Trophoblast cell (in vitro differentiated cells and primary cell): Measurements from ENCODE around the gene ENPP3.

Experiments
- DNase-seq, 2 donors: peaks; one replicate each; pipeline ENCODE4 v3.0.0-alpha.2; 2016
- H2AFZ ChIP-seq: 2 replicates; pipeline ENCODE4 v1.6.1; 2013; ENCODE audit warnings: low read length, moderate library complexity, mild to moderate bottlenecking; ENCODE audit not compliant: insufficient read depth, poor library complexity
- H2AK5ac ChIP-seq: 2 replicates; pipeline ENCODE4 v1.6.1; 2013; ENCODE audit warnings: mild to moderate bottlenecking, low read length
- H2BK120ac ChIP-seq: 2 replicates; pipeline ENCODE4 v1.6.1; 2013; ENCODE audit warnings: low read length, mild to moderate bottlenecking, moderate library complexity; ENCODE audit not compliant: insufficient read depth, poor library complexity
- H2BK12ac ChIP-seq: 2 replicates; pipeline ENCODE4 v1.6.1; 2013; ENCODE audit warnings: mild to moderate bottlenecking, low read length, moderate library complexity
- H2BK5ac ChIP-seq: 2 replicates; pipeline ENCODE4 v1.6.1; 2013; ENCODE audit warnings: low read length, low read depth, moderate library complexity, mild to moderate bottlenecking; ENCODE audit not compliant: poor library complexity
- H3K14ac ChIP-seq: 2 replicates; pipeline ENCODE4 v1.6.1; 2013; ENCODE audit warnings: mild to moderate bottlenecking, low read length
- H3K18ac ChIP-seq: 2 replicates; pipeline ENCODE4 v1.6.1; 2013; ENCODE audit warnings: mild to moderate bottlenecking, low read length
- H3K23ac ChIP-seq: 2 replicates; pipeline ENCODE4 v1.6.1; 2013; ENCODE audit warnings: low read length
- H3K27ac ChIP-seq: 2 replicates; pipeline ENCODE4 v1.5.1; 2013; ENCODE audit warnings: low read depth, mild to moderate bottlenecking, inconsistent platforms, low read length, moderate library complexity
- H3K27me3 ChIP-seq: 2 replicates; pipeline ENCODE4 v1.6.1; 2013; ENCODE audit warnings: inconsistent platforms, mild to moderate bottlenecking, low read length, moderate library complexity; ENCODE audit not compliant: insufficient read depth
- H3K36me3 ChIP-seq, 2 experiments: 1 replicate in 1 of 2; 2 replicates in 1 of 2; pipeline ENCODE4 v1.6.1; 2013; ENCODE audit warnings: low read length in 2 of 2, mild to moderate bottlenecking in 2 of 2, moderate library complexity in 1 of 2; ENCODE audit not compliant: insufficient read depth in 2 of 2, control insufficient read depth in 1 of 2
- H3K4ac ChIP-seq: 2 replicates; pipeline ENCODE4 v1.6.1; 2013; ENCODE audit warnings: low read depth, mild to moderate bottlenecking, low read length, moderate library complexity
- H3K4me1 ChIP-seq, 2 experiments: 1 replicate in 1 of 2; 2 replicates in 1 of 2; pipeline ENCODE4 v1.6.1; 2013; ENCODE audit warnings: low read length in 2 of 2, mild to moderate bottlenecking in 2 of 2, moderate library complexity in 1 of 2; ENCODE audit not compliant: insufficient read depth in 2 of 2, control insufficient read depth in 1 of 2
- H3K4me2 ChIP-seq: 2 replicates; pipeline ENCODE4 v1.6.1; 2013; ENCODE audit warnings: inconsistent platforms, mild to moderate bottlenecking, low read length, moderate library complexity
- H3K4me3 ChIP-seq: 2 replicates; pipeline ENCODE4 v1.5.1; 2013; ENCODE audit warnings: mild to moderate bottlenecking, low read depth, low read length, inconsistent platforms
- H3K79me1 ChIP-seq: one replicate; pipeline ENCODE4 v1.6.1; 2013; ENCODE audit warnings: low read length
- H3K79me2 ChIP-seq: 2 replicates; pipeline ENCODE4 v1.6.1; 2013; ENCODE audit warnings: low read length, mild to moderate bottlenecking; ENCODE audit not compliant: control insufficient read depth, insufficient read depth, poor library complexity
- H3K9ac ChIP-seq: 2 replicates; pipeline ENCODE4 v1.6.1; 2013; ENCODE audit warnings: mild to moderate bottlenecking, low read length
- H3K9me3 ChIP-seq: 2 replicates; pipeline ENCODE4 v1.6.1; 2013; ENCODE audit warnings: low read depth, mild to moderate bottlenecking, control low read depth, inconsistent platforms, low read length; ENCODE audit not compliant: insufficient read depth
- H4K12ac ChIP-seq: 2 replicates; pipeline ENCODE4 v1.6.1; 2013; ENCODE audit warnings: low read depth, mild to moderate bottlenecking, low read length, moderate library complexity
- H4K8ac ChIP-seq: 2 replicates; pipeline ENCODE4 v1.6.1; 2013; ENCODE audit warnings: low read depth, mild to moderate bottlenecking, low read length, moderate library complexity
- H4K91ac ChIP-seq: one replicate; pipeline ENCODE4 v1.6.1; 2013; ENCODE audit warnings: low read depth, mild to moderate bottlenecking, low read length, moderate library complexity
- WGBS: extraction: QIAGEN DNeasy Blood & Tissue Kit; methylation state at CpG from one replicate; pipeline ENCODE4 v1.1.7; 2013; ENCODE audit warnings: missing lambda C conversion rate; ENCODE audit not compliant: insufficient read length, insufficient coverage; ENCODE audit errors: extremely low coverage; 5-methylcytosine and 5-hydroxymethylcytosine counted together

Gene ENPP3

GRCh38 chr6:131682442-131682841 is 45.3 kb downstream of the ENPP3 start:
- no peaks in the 10 kb centered on the region for H3K27me3 ChIP-seq
- no peak overlapping the region for H4K91ac ChIP-seq
- no peaks in the 10 kb centered on the region for H3K79me1 ChIP-seq
- no peak overlapping the region for H3K27ac ChIP-seq
- H3K9ac ChIP-seq: no peak overlapping the region
- no peak overlapping the region for H2BK120ac ChIP-seq
- no peak overlapping the region for H4K8ac ChIP-seq
- H3K14ac ChIP-seq: no peak overlapping the region
- no peak overlapping the region for H3K4me3 ChIP-seq
- no peak overlapping the region for H2AK5ac ChIP-seq
- no peak overlapping the region for H4K12ac ChIP-seq
- no peaks in the 10 kb centered on the region for H3K79me2 ChIP-seq
- no peak overlapping the region for H3K23ac ChIP-seq
- no peak overlapping the region for H2BK12ac ChIP-seq
- no peak overlapping the region for H2BK5ac ChIP-seq
- no peaks in the 10 kb centered on the region for H3K9me3 ChIP-seq
- no peak overlapping the region for H3K4ac ChIP-seq
- H3K4me1 ChIP-seq: no peaks in the 10 kb centered on the region
- WGBS: no CpG with 5 or more reads among the region's 2 CpGs
- H3K36me3 ChIP-seq: no peaks in the 10 kb centered on the region
- DNase-seq: no peak
- H3K18ac ChIP-seq: no peak overlapping the region
- no peak overlapping the region for H3K4me2 ChIP-seq
- no peak overlapping the region for H2AFZ ChIP-seq

- Histone ChIP-seq H3K36me3 (no peaks in the 10 kb centered on the region), H3K14ac (no peak overlapping the region), H2BK12ac (no peak overlapping the region), H2BK120ac (no peak overlapping the region), H3K4me3 (no peak overlapping the region), H3K4me2 (no peak overlapping the region), H3K23ac (no peak overlapping the region), H3K27me3 (no peaks in the 10 kb centered on the region), H3K4me1 (no peaks in the 10 kb centered on the region), H2AK5ac (no peak overlapping the region), H2AFZ (no peak overlapping the region), H3K79me1 (no peaks in the 10 kb centered on the region), H3K27ac (no peak overlapping the region), H3K4ac (no peak overlapping the region), H3K79me2 (no peaks in the 10 kb centered on the region), H4K8ac (no peak overlapping the region), H4K12ac (no peak overlapping the region), H3K9me3 (no peaks in the 10 kb centered on the region), H4K91ac (no peak overlapping the region), H2BK5ac (no peak overlapping the region), H3K18ac (no peak overlapping the region), H3K9ac (no peak overlapping the region)
- WGBS: no CpG with 5 or more reads among the region's 6 CpGs
- peak; percentile 5 to 74 for DNase-seq
These were observed 46.4 kb downstream of the ENPP3 start for GRCh38 chr6:131683479-131683878.

GRCh38 chr6:131685266-131685780 is 48.2 kb downstream of the ENPP3 start:
- Histone ChIP-seq H3K18ac (no peak overlapping the region), H3K9ac (no peak overlapping the region), H2AFZ (no peak overlapping the region), H4K12ac (no peak overlapping the region), H2BK5ac (no peak overlapping the region), H3K27ac (no peak overlapping the region), H2BK120ac (no peak overlapping the region), H3K79me1 (no peaks in the 10 kb centered on the region), H3K79me2 (no peaks in the 10 kb centered on the region), H3K4ac (no peak overlapping the region), H3K23ac (no peak overlapping the region), H2BK12ac (no peak overlapping the region), H4K91ac (no peak overlapping the region), H3K4me2 (no peak overlapping the region), H3K27me3 (no peaks in the 10 kb centered on the region), H2AK5ac (no peak overlapping the region), H3K9me3 (no peaks in the 10 kb centered on the region), H3K36me3 (no peaks in the 10 kb centered on the region), H3K14ac (no peak overlapping the region), H4K8ac (no peak overlapping the region), H3K4me1 (no peaks in the 10 kb centered on the region), H3K4me3 (no peak overlapping the region)
- WGBS: no CpG with 5 or more reads among the region's 4 CpGs
- no peak for DNase-seq

- H3K27me3 ChIP-seq: no peaks in the 10 kb centered on the region
- H2AFZ ChIP-seq: no peak overlapping the region
- no peak overlapping the region for H4K91ac ChIP-seq
- no peaks in the 10 kb centered on the region for H3K36me3 ChIP-seq
- no peak overlapping the region for H3K18ac ChIP-seq
- H3K4me2 ChIP-seq: no peak overlapping the region
- no peak overlapping the region for H3K23ac ChIP-seq
- no peak overlapping the region for H3K4ac ChIP-seq
- H3K27ac ChIP-seq: no peak overlapping the region
- H3K4me3 ChIP-seq: no peak overlapping the region
- no CpG with 5 or more reads among the region's 3 CpGs for WGBS
- H3K9ac ChIP-seq: no peak overlapping the region
- H4K12ac ChIP-seq: no peak overlapping the region
- no peaks in the 10 kb centered on the region for H3K9me3 ChIP-seq
- no peak overlapping the region for H2AK5ac ChIP-seq
- no peaks in the 10 kb centered on the region for H3K4me1 ChIP-seq
- no peak overlapping the region for H2BK12ac ChIP-seq
- no peak overlapping the region for H2BK120ac ChIP-seq
- no peak overlapping the region for H2BK5ac ChIP-seq
- no peak overlapping the region for H4K8ac ChIP-seq
- H3K79me1 ChIP-seq: no peaks in the 10 kb centered on the region
- no peaks in the 10 kb centered on the region for H3K79me2 ChIP-seq
- DNase-seq: no peak
- H3K14ac ChIP-seq: no peak overlapping the region
These were observed 49.9 kb downstream of the ENPP3 start for GRCh38 chr6:131687022-131687421.
